SK-N-SH (cell line): ENCODE measurements around the gene SETD4.

Experiments used
- CTCF ChIP-seq: fragments of 200-600 bp; sonication (generic); IDR thresholded peaks from 2 replicates; pipeline ENCODE4 v1.6.1; 2017; ENCODE audit warnings: antibody characterized with exemption, mild to moderate bottlenecking, moderate library complexity
- NRF1 ChIP-seq: IDR thresholded peaks from 2 replicates; pipeline ENCODE4 v1.6.1; 2012; ENCODE audit warnings: low read depth, mild to moderate bottlenecking, low read length

- TF ChIP-seq NRF1 (no peak), CTCF (no peak)
Observed at GRCh38 chr21:35991131-35991530, 69.2 kb downstream of the SETD4 start.
